Measurements from ENCODE around the gene IQGAP1.
"Not testable (repeated sequence)": the region's sequence is repeated elsewhere in the genome, so short reads cannot be mapped to it uniquely, and the experiment has no call there.

Gene IQGAP1

GRCh38 chr15:90412356-90413194 is 24.5 kb downstream of the IQGAP1 start:
- WGBS (ENCODE audit: extremely low coverage, insufficient coverage, low lambda C conversion rate) = no CpG with 5 or more reads among the region's 3 CpGs

GRCh38 chr15:90413411-90414379 is 25.7 kb downstream of the IQGAP1 start:
- H3K4me2 ChIP-seq (ENCODE audit: low read length) = no peak overlapping the region
- H3K18ac ChIP-seq (ENCODE audit: low read length) = peak overlapping the region; percentile 98
- H2BK15ac ChIP-seq (replicated peaks; ENCODE audit: low read depth) = peak overlapping the region; percentile 27
- no peak overlapping the region for H4K5ac ChIP-seq (ENCODE audit: low read length)
- no peaks in the 10 kb centered on the region for H3K36me3 ChIP-seq (ENCODE audit: control insufficient read depth, insufficient read depth, low read length)
- peak overlapping the region; percentile 96 for H3K27ac ChIP-seq (ENCODE audit: low read depth, low read length)
- DNase-seq = peak; percentile 85
- H3K23ac ChIP-seq (ENCODE audit: low read length) = no peak overlapping the region
- no peaks in the 10 kb centered on the region for H3K27me3 ChIP-seq (ENCODE audit: insufficient read depth, low read length, poor library complexity)
- peaks cover 32% of the 10 kb centered on the region for H3K79me2 ChIP-seq (ENCODE audit: control insufficient read depth, insufficient read depth, low read length)
- H4K8ac ChIP-seq (ENCODE audit: low read depth, low read length) = peak overlapping the region; percentile 76
- H2BK120ac ChIP-seq (ENCODE audit: low read depth, low read length) = peak overlapping the region; percentile 12
- no peak overlapping the region for H2AK5ac ChIP-seq (ENCODE audit: low read length)
- H3K4me1 ChIP-seq (ENCODE audit: control insufficient read depth, low read depth, low read length) = peaks cover 24% of the 10 kb centered on the region
- H3K9ac ChIP-seq (ENCODE audit: low read length) = no peak overlapping the region
- no peak overlapping the region for H3K4ac ChIP-seq (ENCODE audit: low read depth, low read length)
- no CpG with 5 or more reads among the region's 10 CpGs for WGBS (ENCODE audit: extremely low coverage, insufficient coverage, low lambda C conversion rate)
- no peak overlapping the region for H2BK5ac ChIP-seq (ENCODE audit: low read length)
- H3K4me3 ChIP-seq (ENCODE audit: low read length) = no peak overlapping the region
- H3K79me1 ChIP-seq (ENCODE audit: low read length) = peaks cover 10% of the 10 kb centered on the region
- peak overlapping the region; percentile 75 for H3K56ac ChIP-seq (ENCODE audit: low read length)

More at GRCh38 chr15:90412356-90413194, 24.5 kb downstream of the IQGAP1 start:
- peaks cover 8% of the 10 kb centered on the region for H3K79me1 ChIP-seq (ENCODE audit: low read length)
- H3K79me2 ChIP-seq (ENCODE audit: control insufficient read depth, insufficient read depth, low read length) = peaks cover 32% of the 10 kb centered on the region
- no peaks in the 10 kb centered on the region for H3K36me3 ChIP-seq (ENCODE audit: control insufficient read depth, insufficient read depth, low read length)
- H3K4me3 ChIP-seq (ENCODE audit: low read length) = no peak overlapping the region
- H2BK120ac ChIP-seq (ENCODE audit: low read depth, low read length) = peak overlapping the region; percentile 88
- H3K18ac ChIP-seq (ENCODE audit: low read length) = peak overlapping the region; percentile 98
- peak overlapping the region; percentile 7 for H3K9ac ChIP-seq (ENCODE audit: low read length)
- H3K4me2 ChIP-seq (ENCODE audit: low read length) = peak overlapping the region; percentile 9
- H3K4ac ChIP-seq (ENCODE audit: low read depth, low read length) = no peak overlapping the region
- H2BK5ac ChIP-seq (ENCODE audit: low read length) = peak overlapping the region; percentile 41
- peak overlapping the region; percentile 45 for H3K56ac ChIP-seq (ENCODE audit: low read length)
- H2BK15ac ChIP-seq (replicated peaks; ENCODE audit: low read depth) = peak overlapping the region; percentile 78
- no peak overlapping the region for H3K23ac ChIP-seq (ENCODE audit: low read length)
- peak; percentile 92 for DNase-seq
- peaks cover 26% of the 10 kb centered on the region for H3K4me1 ChIP-seq (ENCODE audit: control insufficient read depth, low read depth, low read length)
- peak overlapping the region; percentile 79 for H3K27ac ChIP-seq (ENCODE audit: low read depth, low read length)
- no peak overlapping the region for H2AK5ac ChIP-seq (ENCODE audit: low read length)
- no peak overlapping the region for H4K5ac ChIP-seq (ENCODE audit: low read length)
- H4K8ac ChIP-seq (ENCODE audit: low read depth, low read length) = no peak overlapping the region
- H3K27me3 ChIP-seq (ENCODE audit: insufficient read depth, low read length, poor library complexity) = no peaks in the 10 kb centered on the region

- no peak overlapping the region for H4K8ac ChIP-seq (ENCODE audit: low read depth, low read length)
- H3K79me2 ChIP-seq (ENCODE audit: control insufficient read depth, insufficient read depth, low read length) = peaks cover 30% of the 10 kb centered on the region
- H2BK5ac ChIP-seq (ENCODE audit: low read length) = peak overlapping the region; percentile 86
- no CpG with 5 or more reads among the region's 9 CpGs for WGBS (ENCODE audit: extremely low coverage, insufficient coverage, low lambda C conversion rate)
- H3K56ac ChIP-seq (ENCODE audit: low read length) = peak overlapping the region; percentile 75
- H3K27ac ChIP-seq (ENCODE audit: low read depth, low read length) = peak overlapping the region; percentile 96
- peak overlapping the region; percentile 48 for H3K4ac ChIP-seq (ENCODE audit: low read depth, low read length)
- H3K9ac ChIP-seq (ENCODE audit: low read length) = peak overlapping the region; percentile 62
- no peak overlapping the region for H3K4me3 ChIP-seq (ENCODE audit: low read length)
- H2AK5ac ChIP-seq (ENCODE audit: low read length) = peak overlapping the region; percentile 100
- peaks cover 24% of the 10 kb centered on the region for H3K4me1 ChIP-seq (ENCODE audit: control insufficient read depth, low read depth, low read length)
- peak overlapping the region; percentile 69 for H3K18ac ChIP-seq (ENCODE audit: low read length)
- peak; percentile 68 for DNase-seq
- peak overlapping the region; percentile 40 for H3K4me2 ChIP-seq (ENCODE audit: low read length)
- H4K5ac ChIP-seq (ENCODE audit: low read length) = no peak overlapping the region
- H3K36me3 ChIP-seq (ENCODE audit: control insufficient read depth, insufficient read depth, low read length) = no peaks in the 10 kb centered on the region
- peak overlapping the region; percentile 61 for H3K23ac ChIP-seq (ENCODE audit: low read length)
- no peak overlapping the region for H2BK15ac ChIP-seq (replicated peaks; ENCODE audit: low read depth)
- H2BK120ac ChIP-seq (ENCODE audit: low read depth, low read length) = peak overlapping the region; percentile 7
- H3K27me3 ChIP-seq (ENCODE audit: insufficient read depth, low read length, poor library complexity) = no peaks in the 10 kb centered on the region
- H3K79me1 ChIP-seq (ENCODE audit: low read length) = peaks cover 12% of the 10 kb centered on the region
Observed at GRCh38 chr15:90414408-90415028, 26.5 kb downstream of the IQGAP1 start.

- not testable (repeated sequence) for H3K18ac ChIP-seq (ENCODE audit: low read length); DNase-seq; H3K27ac ChIP-seq (ENCODE audit: low read depth, low read length); H2AK5ac ChIP-seq (ENCODE audit: low read length); H4K5ac ChIP-seq (ENCODE audit: low read length); H4K8ac ChIP-seq (ENCODE audit: low read depth, low read length); H3K4ac ChIP-seq (ENCODE audit: low read depth, low read length); H3K36me3 ChIP-seq (ENCODE audit: control insufficient read depth, insufficient read depth, low read length); H3K23ac ChIP-seq (ENCODE audit: low read length); H3K56ac ChIP-seq (ENCODE audit: low read length); H3K9ac ChIP-seq (ENCODE audit: low read length); H2BK5ac ChIP-seq (ENCODE audit: low read length); H2BK120ac ChIP-seq (ENCODE audit: low read depth, low read length); H2BK15ac ChIP-seq (replicated peaks; ENCODE audit: low read depth); H3K4me3 ChIP-seq (ENCODE audit: low read length); H3K27me3 ChIP-seq (ENCODE audit: insufficient read depth, low read length, poor library complexity); H3K4me2 ChIP-seq (ENCODE audit: low read length)
- Histone ChIP-seq H3K4me1 (ENCODE audit: control insufficient read depth, low read depth, low read length) (peaks cover 26% of the 10 kb centered on the region), H3K79me1 (ENCODE audit: low read length) (peaks cover 15% of the 10 kb centered on the region), H3K79me2 (ENCODE audit: control insufficient read depth, insufficient read depth, low read length) (peaks cover 42% of the 10 kb centered on the region)
- WGBS (ENCODE audit: extremely low coverage, insufficient coverage, low lambda C conversion rate) = no CpG with 5 or more reads among the region's 5 CpGs
Observed at GRCh38 chr15:90416052-90416451, 28.0 kb downstream of the IQGAP1 start.

GRCh38 chr15:90418627-90419026 is 30.6 kb downstream of the IQGAP1 start:
- H3K79me2 ChIP-seq (ENCODE audit: control insufficient read depth, insufficient read depth, low read length) = peaks cover 56% of the 10 kb centered on the region
- no peak overlapping the region for H3K23ac ChIP-seq (ENCODE audit: low read length)
- no peak overlapping the region for H2AK5ac ChIP-seq (ENCODE audit: low read length)
- H3K4ac ChIP-seq (ENCODE audit: low read depth, low read length) = no peak overlapping the region
- no peak for DNase-seq
- H3K18ac ChIP-seq (ENCODE audit: low read length) = no peak overlapping the region
- H4K5ac ChIP-seq (ENCODE audit: low read length) = no peak overlapping the region
- no peak overlapping the region for H4K8ac ChIP-seq (ENCODE audit: low read depth, low read length)
- H3K4me3 ChIP-seq (ENCODE audit: low read length) = no peak overlapping the region
- no peak overlapping the region for H3K27ac ChIP-seq (ENCODE audit: low read depth, low read length)
- H2BK120ac ChIP-seq (ENCODE audit: low read depth, low read length) = no peak overlapping the region
- no CpG with 5 or more reads among the region's 4 CpGs for WGBS (ENCODE audit: extremely low coverage, insufficient coverage, low lambda C conversion rate)
- no peak overlapping the region for H3K9ac ChIP-seq (ENCODE audit: low read length)
- no peaks in the 10 kb centered on the region for H3K27me3 ChIP-seq (ENCODE audit: insufficient read depth, low read length, poor library complexity)
- no peak overlapping the region for H3K56ac ChIP-seq (ENCODE audit: low read length)
- H3K4me1 ChIP-seq (ENCODE audit: control insufficient read depth, low read depth, low read length) = peaks cover 14% of the 10 kb centered on the region
- no peaks in the 10 kb centered on the region for H3K36me3 ChIP-seq (ENCODE audit: control insufficient read depth, insufficient read depth, low read length)
- no peak overlapping the region for H2BK5ac ChIP-seq (ENCODE audit: low read length)
- no peak overlapping the region for H3K4me2 ChIP-seq (ENCODE audit: low read length)
- H3K79me1 ChIP-seq (ENCODE audit: low read length) = peaks cover 20% of the 10 kb centered on the region
- no peak overlapping the region for H2BK15ac ChIP-seq (replicated peaks; ENCODE audit: low read depth)
